ENCODE results near the gene MFAP1. TPM values are rescaled to one million over a fixed set of nuclear protein-coding genes. Genes with fewer than 3 reads are reported as not detected.

Gene MFAP1
- total and polyA plus RNA-seq, 2 donors (not counting 1 experiment from before 2014, with no cell fraction given), result 28.4 to 45.0 TPM

- no peak overlapping the region for H3K9ac ChIP-seq (ENCODE audit: insufficient read depth, low read length)
- peaks cover 14% of the 10 kb centered on the region for H3K4me1 ChIP-seq (ENCODE audit: control insufficient read depth, extremely low read depth, insufficient read depth, low read length)
Measured at GRCh38 chr15:43793647-43794046, 30.8 kb downstream of the MFAP1 start.

GRCh38 chr15:43792761-43793476 lies 31.6 kb downstream of the MFAP1 start:
- Histone ChIP-seq H3K4me2 (ENCODE audit: extremely low read depth, insufficient read depth, low read length) (peak overlapping the region; percentile 94), H3K4me1 (ENCODE audit: control insufficient read depth, extremely low read depth, insufficient read depth, low read length) (peaks cover 14% of the 10 kb centered on the region), H3K9ac (ENCODE audit: insufficient read depth, low read length) (peak overlapping the region; percentile 98), H3K4me3 (replicated peaks in 1 of 4; ENCODE audit: control extremely low read depth in 1 of 4, insufficient read depth in 1 of 4, low read depth in 3 of 4, low read length in 4 of 4) (peak overlapping the region; percentile 41 to 100 (median 89)), H3K36me3 (ENCODE audit: control insufficient read depth, insufficient read depth, low read length) (peaks cover 20% of the 10 kb centered on the region), H2AFZ (ENCODE audit: low read length) (no peak overlapping the region), H3K9me3 (ENCODE audit: control insufficient read depth, insufficient read depth, low read depth, low read length) (no peaks in the 10 kb centered on the region), H4K20me1 (ENCODE audit: control insufficient read depth, extremely low read depth, insufficient read depth, low read length) (no peaks in the 10 kb centered on the region), H3K27me3 (ENCODE audit: control insufficient read depth, insufficient read depth, low read length) (no peaks in the 10 kb centered on the region), H3K79me2 (ENCODE audit: control insufficient read depth, insufficient read depth, low read length) (peaks cover 32% of the 10 kb centered on the region), H3K27ac (ENCODE audit: insufficient read depth, low read length) (peak overlapping the region; percentile 97)
- peak in 1 of 2 donors; percentile 39 for DNase-seq (ENCODE audit: low read depth in 2 of 2)
- TF ChIP-seq CTCF (conservative IDR thresholded peaks at IDR 0.05 in 1 of 2, IDR thresholded peaks at IDR 0.05 in 1 of 2; ENCODE audit: low read depth in 1 of 2, low read length in 2 of 2), result peak in 1 of 2 donors; percentile 20
- TF ChIP-seq EZH2 (IDR thresholded peaks at IDR 0.05; ENCODE audit: low read length, missing control alignments), result no peak

More at GRCh38 chr15:43793647-43794046, 30.8 kb downstream of the MFAP1 start:
- TF ChIP-seq CTCF (conservative IDR thresholded peaks at IDR 0.05 in 1 of 2, IDR thresholded peaks at IDR 0.05 in 1 of 2; ENCODE audit: low read depth in 1 of 2, low read length in 2 of 2) (no peak), EZH2 (IDR thresholded peaks at IDR 0.05; ENCODE audit: low read length, missing control alignments) (no peak)
- Histone ChIP-seq H3K4me3 (replicated peaks in 1 of 4; ENCODE audit: control extremely low read depth in 1 of 4, insufficient read depth in 1 of 4, low read depth in 3 of 4, low read length in 4 of 4) (peak overlapping the region; percentile 41 to 100 (median 89)), H2AFZ (ENCODE audit: low read length) (no peak overlapping the region), H3K9me3 (ENCODE audit: control insufficient read depth, insufficient read depth, low read depth, low read length) (no peaks in the 10 kb centered on the region), H3K4me2 (ENCODE audit: extremely low read depth, insufficient read depth, low read length) (peak overlapping the region; percentile 94), H3K27ac (ENCODE audit: insufficient read depth, low read length) (peak overlapping the region; percentile 97), H3K79me2 (ENCODE audit: control insufficient read depth, insufficient read depth, low read length) (peaks cover 32% of the 10 kb centered on the region), H3K27me3 (ENCODE audit: control insufficient read depth, insufficient read depth, low read length) (no peaks in the 10 kb centered on the region), H3K36me3 (ENCODE audit: control insufficient read depth, insufficient read depth, low read length) (peaks cover 20% of the 10 kb centered on the region), H4K20me1 (ENCODE audit: control insufficient read depth, extremely low read depth, insufficient read depth, low read length) (no peaks in the 10 kb centered on the region)
- DNase-seq (ENCODE audit: low read depth in 2 of 2), result no peak

GRCh38 chr15:43791993-43792760 lies 32.3 kb downstream of the MFAP1 start, which contains the start of gene SERF2:
Gene SERF2 (plus strand): TSS chr15:43792320. CDS start chr15:43792377, 57 bp downstream.
- Histone ChIP-seq H4K20me1 (ENCODE audit: control insufficient read depth, extremely low read depth, insufficient read depth, low read length) (no peaks in the 10 kb centered on the region), H3K27ac (ENCODE audit: insufficient read depth, low read length) (peak within 1 kb of the TSS; percentile 97), H3K9ac (ENCODE audit: insufficient read depth, low read length) (peak within 1 kb of the TSS; percentile 98), H3K27me3 (ENCODE audit: control insufficient read depth, insufficient read depth, low read length) (no peaks in the 10 kb centered on the region), H2AFZ (ENCODE audit: low read length) (peak within 1 kb of the TSS; percentile 87), H3K4me2 (ENCODE audit: extremely low read depth, insufficient read depth, low read length) (peak within 1 kb of the TSS; percentile 94), H3K4me3 (replicated peaks in 1 of 4; ENCODE audit: control extremely low read depth in 1 of 4, insufficient read depth in 1 of 4, low read depth in 3 of 4, low read length in 4 of 4) (peak within 1 kb of the TSS; percentile 41 to 100 (median 89)), H3K36me3 (ENCODE audit: control insufficient read depth, insufficient read depth, low read length) (peaks cover 20% of the 10 kb centered on the region), H3K79me2 (ENCODE audit: control insufficient read depth, insufficient read depth, low read length) (peaks cover 32% of the 10 kb centered on the region), H3K9me3 (ENCODE audit: control insufficient read depth, insufficient read depth, low read depth, low read length) (no peaks in the 10 kb centered on the region), H3K4me1 (ENCODE audit: control insufficient read depth, extremely low read depth, insufficient read depth, low read length) (peaks cover 14% of the 10 kb centered on the region)
- DNase-seq (ENCODE audit: low read depth in 2 of 2), result peak; percentile 99
- TF ChIP-seq EZH2 (IDR thresholded peaks at IDR 0.05; ENCODE audit: low read length, missing control alignments) (no peak), CTCF (conservative IDR thresholded peaks at IDR 0.05 in 1 of 2, IDR thresholded peaks at IDR 0.05 in 1 of 2; ENCODE audit: low read depth in 1 of 2, low read length in 2 of 2) (no peak)

Data from fibroblast of lung (primary cell).